ENCODE data around the gene DHPS.
A peak's percentile ranks its signal among the peaks of the same experiment; 100 is the strongest.
"Not testable (repeated sequence)": the region's sequence is repeated elsewhere in the genome, so short reads cannot be mapped to it uniquely, and the experiment has no call there.

DHPS gene

GRCh38 chr19:12681074-12681987, at the start of gene DHPS:
Gene DHPS (minus strand): TSS chr19:12681880. CDS start chr19:12681766, 114 bp downstream.
- DNase-seq, result peak; percentile 83 to 92

GRCh38 chr19:12731337-12731736, 49.7 kb upstream of the DHPS start:
- no peak for DNase-seq

- DNase-seq, result no peak
Measured at GRCh38 chr19:12730064-12730463, 48.4 kb upstream of the DHPS start.

GRCh38 chr19:12727745-12728433, 46.2 kb upstream of the DHPS start:
- DNase-seq, result no peak

- DNase-seq, result no peak
Measured at GRCh38 chr19:12726988-12727316, 45.3 kb upstream of the DHPS start.

- DNase-seq, result not testable (repeated sequence)
Measured at GRCh38 chr19:12725612-12726011, 43.9 kb upstream of the DHPS start.

DNA sequence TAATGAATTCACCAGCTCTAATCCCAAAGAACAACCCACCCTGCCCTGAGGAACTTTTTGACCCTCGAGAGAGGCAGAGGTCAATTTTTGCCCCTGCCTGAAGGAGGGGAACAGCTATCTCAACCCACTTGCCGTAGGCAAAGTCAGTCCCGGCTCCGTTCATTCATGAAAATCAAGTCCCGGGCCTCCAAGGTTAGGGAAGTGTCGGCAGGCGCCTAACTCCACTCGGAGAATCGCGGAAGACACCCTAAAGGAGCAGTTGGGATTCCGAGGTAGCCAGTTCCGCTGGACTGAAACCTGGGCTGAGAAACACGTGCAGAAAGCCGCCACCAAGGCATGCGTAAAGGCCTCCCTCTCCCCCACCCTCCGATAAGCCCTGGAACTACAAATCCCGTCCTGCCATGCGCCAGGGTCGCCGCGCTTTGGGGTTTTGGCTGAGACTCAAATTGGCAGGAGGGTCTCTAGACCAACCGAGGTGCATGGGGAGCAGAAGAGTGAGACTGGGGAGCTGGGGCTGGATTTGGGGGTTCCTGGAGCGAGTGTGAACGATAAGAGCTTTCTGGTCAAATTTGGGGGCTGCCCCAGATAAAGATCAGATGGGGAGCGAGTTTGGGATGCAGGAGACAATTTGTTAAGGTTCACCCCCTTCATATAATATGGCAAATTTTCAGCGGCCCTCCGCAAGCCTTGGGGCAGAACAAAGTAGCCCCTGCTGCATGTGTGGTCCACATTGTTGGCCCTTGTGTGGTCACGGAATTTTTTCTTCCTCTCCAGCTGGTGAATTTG, 42.2 kb upstream of the DHPS start, which contains the start of gene TNPO2:
TSS of gene TNPO2 (minus strand) at position 292 of the 786 bp plus-strand sequence. CDS start 2,955 bp downstream, outside the sequence.
- DNase-seq, result peak; percentile 43 to 57

DNA sequence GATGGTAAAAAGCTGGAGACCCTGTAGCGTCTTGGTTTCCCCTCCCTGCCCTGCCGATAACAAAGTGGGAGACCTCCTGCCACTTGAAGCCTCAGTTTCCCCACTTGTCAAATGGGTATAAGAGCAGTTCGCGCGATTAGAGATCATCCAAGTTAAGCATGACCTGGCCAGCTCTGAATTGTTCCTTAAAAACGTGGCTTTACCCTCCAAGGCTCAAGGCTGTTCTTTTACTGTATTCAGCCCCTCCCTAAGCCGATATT, 41.6 kb upstream of the DHPS start:
- no peak for DNase-seq

- peak; percentile 95 for DNase-seq
Measured at GRCh38 chr19:12722566-12723380, 41.1 kb upstream of the DHPS start.

- no peak for DNase-seq
Measured at GRCh38 chr19:12721656-12722565, 40.2 kb upstream of the DHPS start.

GRCh38 chr19:12720851-12721655, 39.4 kb upstream of the DHPS start:
- no peak for DNase-seq

DNA sequence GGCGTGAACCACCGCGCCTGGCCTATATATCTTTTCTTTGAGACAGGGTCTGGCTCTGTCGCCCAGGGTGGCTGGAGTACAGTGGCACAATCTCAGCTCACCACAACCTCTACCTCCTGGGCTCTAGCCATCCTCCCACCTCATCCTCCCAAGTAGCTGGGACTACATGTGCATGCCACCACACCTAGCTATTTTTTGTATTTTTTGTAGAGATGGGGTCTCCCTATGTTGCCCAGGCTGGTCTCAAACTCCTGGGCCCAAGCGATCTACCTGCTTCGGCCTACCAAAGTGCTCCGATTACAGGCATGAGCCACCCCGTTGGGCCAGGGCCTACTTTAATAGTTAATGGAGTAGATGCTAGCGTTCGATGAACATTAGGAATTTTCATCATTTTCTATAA, 38.6 kb upstream of the DHPS start:
- DNase-seq, result no peak

GRCh38 chr19:12715929-12716328, 34.2 kb upstream of the DHPS start:
- no peak for DNase-seq

- DNase-seq, result no peak
Measured at GRCh38 chr19:12715102-12715501, 33.4 kb upstream of the DHPS start.

DNA sequence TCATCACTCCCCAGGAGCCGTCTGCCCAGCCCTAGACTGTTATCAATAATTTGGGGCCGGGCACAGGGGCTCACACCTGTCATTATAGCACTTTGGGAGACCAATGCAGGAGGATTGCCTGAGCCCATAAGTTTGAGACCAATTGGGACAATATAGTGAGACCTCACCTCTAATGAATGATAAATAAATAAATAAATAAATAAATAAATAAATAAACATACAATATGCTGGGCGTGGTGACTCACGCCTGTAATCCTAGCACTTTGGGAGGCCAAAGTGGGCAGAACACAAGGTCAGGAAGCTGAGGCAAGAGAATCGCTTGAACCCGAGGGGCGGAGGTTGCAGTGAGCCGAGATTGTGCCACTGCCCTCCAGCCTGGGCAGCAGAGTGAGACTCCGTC, 31.6 kb upstream of the DHPS start:
- not testable (repeated sequence) for DNase-seq

DNA sequence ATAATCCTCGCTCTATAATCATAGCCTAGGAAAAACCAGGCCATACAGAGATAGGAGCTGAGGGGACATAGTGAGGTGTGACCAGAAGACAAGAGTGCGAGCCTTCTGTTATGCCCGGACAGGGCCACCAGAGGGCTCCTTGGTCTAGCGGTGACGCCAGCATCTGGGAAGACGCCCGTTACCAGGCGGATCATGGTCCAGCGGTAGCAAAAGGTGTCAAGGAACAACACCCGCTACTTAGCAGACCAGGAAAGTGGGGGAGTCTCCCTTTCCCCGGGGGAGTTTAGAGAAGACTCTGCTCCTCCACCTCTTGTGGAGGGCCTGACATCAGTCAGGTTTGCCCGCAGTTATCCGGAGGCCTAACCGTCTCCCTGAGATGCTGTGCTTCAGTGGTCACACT, 30.4 kb upstream of the DHPS start:
- not testable (repeated sequence) for DNase-seq

GRCh38 chr19:12711187-12711586, 29.5 kb upstream of the DHPS start:
- DNase-seq, result no peak

GRCh38 chr19:12708641-12709040, 27.0 kb upstream of the DHPS start:
- DNase-seq, result no peak

DNA sequence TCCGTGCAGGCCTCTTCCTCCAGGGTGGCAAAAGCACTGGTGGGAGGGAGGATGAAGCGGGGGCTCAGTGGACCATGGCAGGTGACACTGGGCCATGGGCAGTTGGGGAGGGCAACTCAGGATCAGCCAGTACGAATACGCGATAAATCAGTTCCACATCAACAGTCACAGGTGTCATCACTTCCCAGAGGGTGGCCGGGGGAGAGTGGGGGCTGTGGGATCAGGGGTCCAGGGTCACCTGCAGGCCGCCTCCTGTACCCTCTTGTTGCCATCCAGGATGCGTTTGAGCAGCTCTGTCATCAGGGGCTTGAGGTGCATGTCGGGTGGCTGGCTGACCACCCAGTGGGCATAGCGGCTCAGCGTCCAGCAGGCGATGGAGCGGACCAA, 24.6 kb upstream of the DHPS start:
- no peak for DNase-seq

DNA sequence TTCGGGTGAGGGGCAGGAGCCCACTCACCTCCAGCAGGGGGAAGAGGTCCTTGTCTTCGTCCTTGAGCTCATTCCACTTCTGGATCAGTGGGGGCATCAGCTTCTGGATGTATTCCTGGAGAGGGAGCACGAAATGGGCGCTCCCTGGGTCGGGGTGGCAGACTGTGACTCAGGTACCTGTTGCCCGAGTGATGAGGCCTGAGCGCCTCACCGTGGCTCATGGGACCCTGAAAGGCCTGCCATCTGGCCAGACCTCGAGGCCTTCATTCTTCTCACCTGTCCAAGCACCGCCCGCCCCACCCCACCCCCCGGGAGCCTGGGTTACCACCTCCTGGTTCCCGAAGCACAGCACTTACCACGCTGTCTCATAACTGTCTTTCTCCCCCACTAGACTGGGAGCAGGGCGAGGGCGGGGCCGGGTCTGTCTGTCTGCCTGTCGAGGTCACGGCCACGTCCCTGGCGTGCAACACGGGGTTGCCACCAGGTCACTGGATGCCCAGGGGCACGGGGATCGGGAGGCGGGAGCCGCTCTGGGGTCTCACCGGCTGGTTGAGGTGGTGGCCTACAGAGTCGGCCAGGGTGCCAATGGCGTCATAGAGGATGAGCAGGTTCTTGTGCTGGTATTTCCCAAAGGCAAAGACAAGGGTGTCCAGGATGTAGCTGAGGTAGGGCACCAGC, 24.1 kb upstream of the DHPS start:
- DNase-seq, result no peak
